ENCODE measurements around the gene PEPD. TPM values are rescaled to one million over a fixed set of nuclear protein-coding genes. Genes with fewer than 3 reads are reported as not detected.
A peak's percentile ranks its signal among the peaks of the same experiment; 100 is the strongest.

Gene PEPD
- total and polyA plus RNA-seq, 7 experiments from 2014 or later: 21.9 to 126 (median 24.6) TPM

DNA sequence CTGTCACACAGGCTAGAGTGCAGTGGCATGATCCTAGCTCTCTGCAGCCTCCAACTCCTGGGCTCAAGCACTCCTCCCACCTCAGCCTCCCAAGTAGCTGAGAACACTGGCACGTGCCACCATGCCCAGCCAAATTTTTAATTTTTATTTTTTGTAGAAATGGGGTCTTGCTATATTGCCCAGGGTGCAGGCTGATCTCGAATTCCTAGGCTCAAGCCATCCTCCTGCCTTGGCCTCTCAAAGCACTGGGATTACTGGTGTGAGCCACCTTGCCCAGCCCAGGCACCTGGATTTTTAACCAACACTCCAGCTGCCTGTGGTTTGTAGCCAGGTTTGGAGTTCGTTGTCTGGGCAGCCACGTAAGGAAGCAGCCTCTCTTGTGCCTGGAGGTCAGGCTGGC lies 9.3 kb upstream of the PEPD start:
- POLR2A ChIA-PET: no interaction called here
- Histone ChIP-seq H3K36me3 (ENCODE audit: control insufficient read depth in 2 of 3, insufficient read depth in 3 of 3, low read length in 3 of 3) (no peaks in the 10 kb centered on the region), H3K4me3 (ENCODE audit: low read length) (no peak overlapping the region), H3K27ac (ENCODE audit: low read depth, low read length) (no peak overlapping the region), H3K27me3 (ENCODE audit: control insufficient read depth in 2 of 2, insufficient read depth in 2 of 2, low read length in 2 of 2) (no peaks in the 10 kb centered on the region), H3K4me1 (ENCODE audit: control insufficient read depth in 2 of 2, insufficient read depth in 2 of 2, low read length in 2 of 2) (no peaks in the 10 kb centered on the region), H3K9me3 (ENCODE audit: control insufficient read depth in 2 of 3, low read length in 3 of 3) (no peaks in the 10 kb centered on the region)
- intact Hi-C loops (cut with micrococcal nuclease): no loop called here
- Mint-ChIP-seq H3K27me3 (peaks cover 3 to 39% (median 15%) of the 10 kb centered on the region in 5 donors), H3K4me3 (no peak overlapping the region), H3K4me1 (peaks cover 0 to 2% (median 0%) of the 10 kb centered on the region in 7 donors), H3K9me3 (no peaks in the 10 kb centered on the region), H3K27ac (no peak overlapping the region), H3K36me3 (no peaks in the 10 kb centered on the region)
- no peak for DNase-seq
- CTCF ChIA-PET: no interaction called here
- ATAC-seq: no peak

DNA sequence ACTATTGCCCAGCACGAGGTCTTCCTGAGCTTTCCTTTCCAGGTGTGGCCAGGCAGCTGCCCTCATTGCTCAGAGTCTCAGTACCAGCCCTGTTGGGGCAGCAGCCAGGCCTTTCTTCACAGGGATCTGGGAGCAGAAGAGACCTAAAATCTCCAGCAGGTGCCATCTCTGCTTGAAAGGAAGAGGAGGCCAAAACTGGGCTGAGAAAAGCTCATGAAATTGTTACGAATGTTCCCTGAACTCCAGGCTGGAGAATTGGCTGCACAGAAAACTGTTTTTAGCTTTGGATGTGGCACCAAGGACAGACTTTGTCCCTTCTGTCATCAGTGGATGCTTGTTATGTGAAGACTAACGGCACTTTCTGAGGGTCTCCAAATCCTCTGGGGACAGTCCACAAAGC lies 8.7 kb upstream of the PEPD start:
- no peak overlapping the region for H3K4me3 Mint-ChIP-seq
- no peaks in the 10 kb centered on the region for H3K36me3 Mint-ChIP-seq
- peaks cover 3 to 35% (median 14%) of the 10 kb centered on the region in 5 donors for H3K27me3 Mint-ChIP-seq
- Histone ChIP-seq H3K27ac (ENCODE audit: low read depth, low read length) (no peak overlapping the region), H3K9me3 (ENCODE audit: control insufficient read depth in 2 of 3, low read length in 3 of 3) (no peaks in the 10 kb centered on the region), H3K4me3 (ENCODE audit: low read length) (no peak overlapping the region), H3K36me3 (ENCODE audit: control insufficient read depth in 2 of 3, insufficient read depth in 3 of 3, low read length in 3 of 3) (no peaks in the 10 kb centered on the region), H3K4me1 (ENCODE audit: control insufficient read depth in 2 of 2, insufficient read depth in 2 of 2, low read length in 2 of 2) (no peaks in the 10 kb centered on the region), H3K27me3 (ENCODE audit: control insufficient read depth in 2 of 2, insufficient read depth in 2 of 2, low read length in 2 of 2) (no peaks in the 10 kb centered on the region)
- no peak for ATAC-seq
- peaks cover 0 to 1% (median 0%) of the 10 kb centered on the region in 7 donors for H3K4me1 Mint-ChIP-seq
- H3K27ac Mint-ChIP-seq: no peak overlapping the region
- H3K9me3 Mint-ChIP-seq: no peaks in the 10 kb centered on the region
- no peak for DNase-seq
- intact Hi-C loops (cut with micrococcal nuclease): no loop called here
- CTCF ChIA-PET: no interaction called here
- POLR2A ChIA-PET: no interaction called here

DNA sequence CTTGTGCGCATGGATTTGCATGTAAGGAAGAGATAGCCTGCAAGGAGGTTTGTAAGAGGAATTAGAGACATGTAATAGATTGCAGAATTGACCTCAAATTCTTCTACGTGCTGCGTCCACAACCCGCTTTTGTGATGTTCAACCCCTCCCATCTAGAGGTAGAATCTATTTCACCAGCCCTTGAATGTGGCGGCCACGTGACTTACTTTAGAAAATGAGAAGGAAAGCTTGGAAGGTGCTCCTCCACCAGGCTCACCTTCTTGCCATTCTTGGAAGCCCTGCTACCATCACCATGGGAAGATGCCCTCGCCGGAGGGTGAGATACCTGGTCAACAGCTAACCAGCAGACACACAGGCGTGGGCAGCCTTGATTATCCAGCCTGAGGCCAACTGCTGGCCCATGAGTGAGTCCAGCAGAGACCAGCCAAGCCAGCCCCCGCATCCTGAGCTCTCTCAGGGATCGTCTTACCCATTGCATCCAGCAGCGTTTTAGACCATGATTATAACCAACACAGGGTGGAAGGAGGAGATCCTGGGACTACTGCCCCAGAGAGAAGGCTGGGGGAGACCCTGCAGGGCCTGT lies 7.6 kb upstream of the PEPD start:
- Mint-ChIP-seq H3K4me3 (no peak overlapping the region), H3K36me3 (no peaks in the 10 kb centered on the region), H3K9me3 (no peaks in the 10 kb centered on the region), H3K4me1 (no peaks in the 10 kb centered on the region), H3K27ac (no peak overlapping the region), H3K27me3 (peaks cover 0 to 31% (median 13%) of the 10 kb centered on the region in 5 donors)
- no peak overlapping the region for H3K27ac ChIP-seq (ENCODE audit: low read depth, low read length)
- POLR2A ChIA-PET: no interaction called here
- CTCF ChIA-PET: no interaction called here
- H3K4me3 ChIP-seq (ENCODE audit: low read length): no peak overlapping the region
- ATAC-seq: no peak
- no peak for DNase-seq
- no peaks in the 10 kb centered on the region for H3K9me3 ChIP-seq (ENCODE audit: control insufficient read depth in 2 of 3, low read length in 3 of 3)
- H3K27me3 ChIP-seq (ENCODE audit: control insufficient read depth in 2 of 2, insufficient read depth in 2 of 2, low read length in 2 of 2): no peaks in the 10 kb centered on the region
- no peaks in the 10 kb centered on the region for H3K4me1 ChIP-seq (ENCODE audit: control insufficient read depth in 2 of 2, insufficient read depth in 2 of 2, low read length in 2 of 2)
- no peaks in the 10 kb centered on the region for H3K36me3 ChIP-seq (ENCODE audit: control insufficient read depth in 2 of 3, insufficient read depth in 3 of 3, low read length in 3 of 3)
- intact Hi-C loops (cut with micrococcal nuclease): no loop called here

DNA sequence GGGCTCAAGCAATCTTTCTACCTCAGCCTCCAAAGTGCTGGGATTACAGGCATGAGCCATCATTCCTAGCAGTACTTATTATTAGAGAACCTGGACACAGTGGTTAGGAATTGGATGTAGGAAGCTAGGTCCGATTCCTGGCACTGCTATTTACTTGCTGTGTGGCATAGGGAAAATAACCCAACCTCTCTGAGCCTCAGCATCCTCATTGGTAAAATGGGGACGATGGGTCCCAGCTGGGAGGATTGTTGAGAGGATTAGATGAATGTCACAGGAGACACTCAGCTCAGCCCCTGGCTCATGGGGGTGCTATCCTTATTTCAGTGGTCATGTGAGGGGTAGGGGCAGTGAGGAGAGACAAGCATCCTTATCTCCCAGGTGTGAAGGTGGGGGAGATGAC lies 6.8 kb upstream of the PEPD start:
- H3K4me1 ChIP-seq (ENCODE audit: control insufficient read depth in 2 of 2, insufficient read depth in 2 of 2, low read length in 2 of 2): no peaks in the 10 kb centered on the region
- ATAC-seq (no peak), DNase-seq (no peak)
- intact Hi-C loops (cut with micrococcal nuclease): no loop called here
- H3K36me3 ChIP-seq (ENCODE audit: control insufficient read depth in 2 of 3, insufficient read depth in 3 of 3, low read length in 3 of 3): no peaks in the 10 kb centered on the region
- no peaks in the 10 kb centered on the region for H3K27me3 ChIP-seq (ENCODE audit: control insufficient read depth in 2 of 2, insufficient read depth in 2 of 2, low read length in 2 of 2)
- H3K9me3 ChIP-seq (ENCODE audit: control insufficient read depth in 2 of 3, low read length in 3 of 3): no peaks in the 10 kb centered on the region
- Mint-ChIP-seq H3K4me1 (no peaks in the 10 kb centered on the region), H3K9me3 (no peaks in the 10 kb centered on the region), H3K4me3 (no peak overlapping the region), H3K36me3 (no peaks in the 10 kb centered on the region), H3K27me3 (peaks cover 0 to 26% (median 10%) of the 10 kb centered on the region in 5 donors), H3K27ac (no peak overlapping the region)
- POLR2A ChIA-PET: no interaction called here
- no peak overlapping the region for H3K27ac ChIP-seq (ENCODE audit: low read depth, low read length)
- CTCF ChIA-PET: no interaction called here
- H3K4me3 ChIP-seq (ENCODE audit: low read length): no peak overlapping the region

- Histone ChIP-seq H3K4me1 (ENCODE audit: control insufficient read depth in 2 of 2, insufficient read depth in 2 of 2, low read length in 2 of 2) (peaks cover 5% of the 10 kb centered on the region in 2 donors), H3K4me3 (ENCODE audit: low read length) (no peak overlapping the region), H3K36me3 (ENCODE audit: control insufficient read depth in 2 of 3, insufficient read depth in 3 of 3, low read length in 3 of 3) (no peaks in the 10 kb centered on the region), H3K27me3 (ENCODE audit: control insufficient read depth in 2 of 2, insufficient read depth in 2 of 2, low read length in 2 of 2) (no peaks in the 10 kb centered on the region), H3K9me3 (ENCODE audit: control insufficient read depth in 2 of 3, low read length in 3 of 3) (no peaks in the 10 kb centered on the region), H3K27ac (ENCODE audit: low read depth, low read length) (no peak overlapping the region)
- no peak overlapping the region for H3K4me3 Mint-ChIP-seq
- POLR2A ChIA-PET: no interaction called here
- no peak for ATAC-seq
- peaks cover 2 to 26% (median 10%) of the 10 kb centered on the region in 5 donors for H3K27me3 Mint-ChIP-seq
- intact Hi-C loops (cut with micrococcal nuclease): no loop called here
- CTCF ChIA-PET: no interaction called here
- H3K4me1 Mint-ChIP-seq: peaks cover 4 to 7% (median 6%) of the 10 kb centered on the region in 7 donors
- no peak for DNase-seq
- H3K36me3 Mint-ChIP-seq: no peaks in the 10 kb centered on the region
- no peak overlapping the region for H3K27ac Mint-ChIP-seq
- H3K9me3 Mint-ChIP-seq: no peaks in the 10 kb centered on the region
Measured at GRCh38 chr19:33527125-33527524, 5.5 kb upstream of the PEPD start.

DNA sequence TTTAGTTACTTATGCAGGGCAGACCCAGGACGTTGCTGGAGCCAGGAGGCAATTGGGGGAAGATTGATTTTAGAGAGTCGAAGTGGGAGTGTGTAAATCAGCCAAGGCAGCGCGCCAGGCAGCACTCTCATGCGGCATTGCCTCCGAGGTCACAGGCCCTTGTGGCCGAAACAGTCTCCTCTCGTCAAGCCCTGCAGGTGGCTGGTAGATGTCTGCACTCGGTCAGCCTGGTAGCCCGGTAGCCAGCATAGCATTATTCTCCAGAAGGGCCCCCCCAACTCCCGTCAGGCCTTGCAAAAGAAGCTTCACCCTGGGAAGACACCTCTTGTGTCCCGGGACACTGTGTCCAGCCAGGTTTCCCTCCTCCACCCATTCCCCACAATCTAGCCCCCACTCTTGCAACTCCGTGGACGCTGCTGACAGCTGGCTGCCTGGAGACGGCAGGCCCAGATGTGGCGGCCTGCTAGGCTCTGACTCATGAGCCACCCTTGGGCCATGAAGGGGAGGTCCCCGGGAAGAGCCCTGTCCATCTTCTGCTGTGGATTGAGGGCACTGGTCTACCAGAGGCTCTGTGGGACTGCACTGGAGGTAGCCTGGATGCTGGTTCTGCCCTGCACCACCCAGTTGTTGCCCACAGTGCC lies 2.6 kb upstream of the PEPD start:
- Histone ChIP-seq H3K4me1 (ENCODE audit: control insufficient read depth in 2 of 2, insufficient read depth in 2 of 2, low read length in 2 of 2) (peaks cover 13 to 14% of the 10 kb centered on the region in 2 donors), H3K27ac (ENCODE audit: low read depth, low read length) (no peak overlapping the region), H3K36me3 (ENCODE audit: control insufficient read depth in 2 of 3, insufficient read depth in 3 of 3, low read length in 3 of 3) (peaks cover 0 to 5% (median 0%) of the 10 kb centered on the region in 3 experiments), H3K27me3 (ENCODE audit: control insufficient read depth in 2 of 2, insufficient read depth in 2 of 2, low read length in 2 of 2) (no peaks in the 10 kb centered on the region), H3K4me3 (ENCODE audit: low read length) (no peak overlapping the region), H3K9me3 (ENCODE audit: control insufficient read depth in 2 of 3, low read length in 3 of 3) (no peaks in the 10 kb centered on the region)
- Mint-ChIP-seq H3K27ac (no peak overlapping the region), H3K4me3 (no peak overlapping the region), H3K4me1 (peaks cover 17 to 29% (median 20%) of the 10 kb centered on the region in 7 donors), H3K27me3 (peaks cover 0 to 10% (median 4%) of the 10 kb centered on the region in 5 donors), H3K36me3 (no peaks in the 10 kb centered on the region), H3K9me3 (no peaks in the 10 kb centered on the region)
- intact Hi-C loops (cut with micrococcal nuclease): loop anchor here (5.0 kb wide), 3 partner anchors 92 to 152 kb away; partner anchors contain the start of gene CEBPG (in 1 of the 2)
- ChIA-PET CTCF (no interaction called here), POLR2A (no interaction called here)
- DNase-seq: no peak
- ATAC-seq: no peak

DNA sequence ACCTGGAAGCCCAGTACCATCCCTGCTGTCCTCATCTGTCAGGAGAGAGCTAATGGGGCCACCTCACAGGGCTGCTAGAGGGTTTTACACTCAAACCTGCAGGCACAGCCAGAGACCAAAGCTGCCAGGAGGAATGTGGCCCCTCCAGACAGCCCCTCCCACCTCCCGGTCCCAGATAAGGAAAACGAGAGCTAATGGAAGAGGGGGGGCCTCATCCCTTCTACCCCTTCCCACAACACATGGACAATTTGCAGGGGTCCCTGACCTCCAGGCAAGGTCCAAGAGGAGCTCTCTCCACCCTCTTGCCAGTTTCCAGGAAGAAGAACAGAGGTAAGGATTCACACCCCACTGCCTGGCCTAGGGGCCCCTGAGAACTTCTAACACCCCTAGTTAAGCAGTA lies 1.6 kb upstream of the PEPD start:
- no peak for ATAC-seq
- Mint-ChIP-seq H3K9me3 (no peaks in the 10 kb centered on the region), H3K36me3 (no peaks in the 10 kb centered on the region), H3K4me3 (peak overlapping the region in 2 of 10 donors; percentile 89 to 91), H3K27me3 (peaks cover 0 to 10% (median 0%) of the 10 kb centered on the region in 5 donors), H3K4me1 (peaks cover 17 to 29% (median 22%) of the 10 kb centered on the region in 7 donors), H3K27ac (no peak overlapping the region)
- Histone ChIP-seq H3K9me3 (ENCODE audit: control insufficient read depth in 2 of 3, low read length in 3 of 3) (no peaks in the 10 kb centered on the region), H3K4me3 (ENCODE audit: low read length) (no peak overlapping the region), H3K27ac (ENCODE audit: low read depth, low read length) (no peak overlapping the region), H3K36me3 (ENCODE audit: control insufficient read depth in 2 of 3, insufficient read depth in 3 of 3, low read length in 3 of 3) (peaks cover 0 to 5% (median 0%) of the 10 kb centered on the region in 3 experiments), H3K4me1 (ENCODE audit: control insufficient read depth in 2 of 2, insufficient read depth in 2 of 2, low read length in 2 of 2) (peaks cover 13 to 14% of the 10 kb centered on the region in 2 donors), H3K27me3 (ENCODE audit: control insufficient read depth in 2 of 2, insufficient read depth in 2 of 2, low read length in 2 of 2) (no peaks in the 10 kb centered on the region)
- DNase-seq: no peak
- POLR2A ChIA-PET: no interaction called here
- intact Hi-C loops (cut with micrococcal nuclease): loop anchor here (5.0 kb wide), 3 partner anchors 91 to 151 kb away; partner anchors contain the start of gene CEBPG (in 1 of the 2)
- CTCF ChIA-PET: no interaction called here

Data from naive thymus-derived CD4-positive, alpha-beta T cell (primary cell).